Prostate gland (tissue), 2 donors: ENCODE data around the gene TTLL6. TPM values are rescaled to one million over a fixed set of nuclear protein-coding genes. Genes with fewer than 3 reads are reported as not detected.

Source experiments
- DNase-seq: peaks from one replicate; pipeline ENCODE4 v3.0.0-alpha.2; 2019; ENCODE audit warnings: low spot score
- H3K27ac ChIP-seq, 2 donors: fragments of 200-600 bp; sonication (generic); 2 replicates each; pipeline ENCODE4 v1.5.1; 2017 to 2019
- H3K27me3 ChIP-seq: fragments of 200-600 bp; sonication (generic); replicated peaks from 2 replicates; pipeline ENCODE4 v1.5.1; 2019; ENCODE audit not compliant: insufficient read depth
- H3K36me3 ChIP-seq, 2 donors: fragments of 200-600 bp; sonication (generic); 1 replicate in 1 of 2; 2 replicates in 1 of 2; pipeline versions ENCODE4 v1.5.1 to v1.8.1; 2017 to 2019
- H3K4me1 ChIP-seq: fragments of 200-600 bp; sonication (generic); replicated peaks from 2 replicates; pipeline ENCODE4 v1.5.1; 2019
- H3K4me3 ChIP-seq, 2 donors: fragments of 200-600 bp; sonication (generic); 2 replicates each; pipeline ENCODE4 v1.5.1; 2017 to 2019
- H3K9me3 ChIP-seq: fragments of 200-600 bp; sonication (generic); 2 replicates; pipeline ENCODE4 v1.5.1; 2017
- CTCF ChIP-seq, 4 experiments: fragments of 200-600 bp in 2 of 4; fragments of 450-650 bp in 2 of 4; sonication (generic) in 2 of 4; IDR thresholded peaks; 1 replicate in 3 of 4; 2 replicates in 1 of 4; pipeline ENCODE4 v1.5.1; 2016 to 2019; ENCODE audit warnings: antibody characterized with exemption in 4 of 4, mild to moderate bottlenecking in 2 of 4, moderate library complexity in 2 of 4
- POLR2A ChIP-seq: fragments of 450-650 bp; IDR thresholded peaks from one replicate; pipeline ENCODE4 v1.6.1; 2016; ENCODE audit warnings: antibody characterized with exemption, mild to moderate bottlenecking
- POLR2AphosphoS5 ChIP-seq: sonication (generic); formaldehyde crosslinking; IDR thresholded peaks from one replicate; pipeline ENCODE4 v1.6.1; 2017; ENCODE audit warnings: antibody characterized with exemption
- WGBS: methylation state at CpG from one replicate; pipeline ENCODE4 v1.1.5; 2018; 5-methylcytosine and 5-hydroxymethylcytosine counted together
- intact Hi-C: fragments of 100-400 bp; cut with DNase I; formaldehyde crosslinking; loops from one replicate; pipeline ENCODE4 v1.14.2; 2022
- total RNA-seq, 2 donors: library from RNA; depleted of rRNA; stranded (reverse); fragments of >200 nt; gene quantifications; one replicate each; pipeline ENCODE4 v1.1.0, GENCODE V29; 2016

TTLL6 gene
- total RNA-seq, 2 donors from 2014 or later = 0.23 to 4.0 TPM

GRCh38 chr17:48728232-48729231 lies 88.5 kb downstream of the TTLL6 start, which contains the start of gene HOXB13:
TSS of gene HOXB13 (minus strand) at chr17:48728750. CDS start at chr17:48728593, 157 bp downstream.
- no peaks in the 10 kb centered on the region for H3K9me3 ChIP-seq
- H3K27me3 ChIP-seq = no peaks in the 10 kb centered on the region
- peaks cover 17% of the 10 kb centered on the region for H3K4me1 ChIP-seq
- peak; percentile 95 for DNase-seq
- intact Hi-C loops = loop anchor here (5.0 to 10.0 kb wide), 2 partner anchors 64 to 156 kb away; no protein-coding TSS in a partner anchor
- TF ChIP-seq CTCF (IDR thresholded peaks at IDR 0.05) (peak in 3 of 4 experiments; percentile 52 to 93 (median 74)), POLR2AphosphoS5 (peak; percentile 78), POLR2A (peak; percentile 89)
- WGBS = 1% methylated on average over 40 of the region's 55 CpGs
- peak within 1 kb of the TSS; percentile 97 to 98 for H3K27ac ChIP-seq
- peak within 1 kb of the TSS; percentile 55 to 63 for H3K4me3 ChIP-seq
- H3K36me3 ChIP-seq = no peaks in the 10 kb centered on the region

GRCh38 chr17:48727415-48728175 lies 89.4 kb downstream of the TTLL6 start:
- TF ChIP-seq POLR2AphosphoS5 (no peak), POLR2A (no peak), CTCF (IDR thresholded peaks at IDR 0.05) (no peak)
- Histone ChIP-seq H3K36me3 (no peaks in the 10 kb centered on the region), H3K27me3 (no peaks in the 10 kb centered on the region), H3K9me3 (no peaks in the 10 kb centered on the region), H3K4me3 (peak overlapping the region; percentile 55 to 63), H3K4me1 (peaks cover 17% of the 10 kb centered on the region), H3K27ac (peak overlapping the region; percentile 97 to 98)
- DNase-seq = no peak
- WGBS = 13% methylated on average over 9 of the region's 9 CpGs
- intact Hi-C loops = loop anchor here (5.0 to 10.0 kb wide), 2 partner anchors 65 to 157 kb away; no protein-coding TSS in a partner anchor

- no peaks in the 10 kb centered on the region for H3K9me3 ChIP-seq
- peak overlapping the region; percentile 55 to 63 for H3K4me3 ChIP-seq
- peaks cover 15% of the 10 kb centered on the region for H3K4me1 ChIP-seq
- peak overlapping the region; percentile 97 to 98 for H3K27ac ChIP-seq
- peak; percentile 55 for DNase-seq
- intact Hi-C loops = loop anchor here (5.0 to 10.0 kb wide), 2 partner anchors 65 to 158 kb away; no protein-coding TSS in a partner anchor
- peak; percentile 8 for TF ChIP-seq POLR2A
- no peak for TF ChIP-seq CTCF (IDR thresholded peaks at IDR 0.05)
- peak; percentile 8 for TF ChIP-seq POLR2AphosphoS5
- no peaks in the 10 kb centered on the region for H3K36me3 ChIP-seq
- WGBS = 2% methylated on average over 20 of the region's 20 CpGs
- H3K27me3 ChIP-seq = no peaks in the 10 kb centered on the region
Measured at GRCh38 chr17:48726916-48727286, 90.1 kb downstream of the TTLL6 start.

GRCh38 chr17:48726114-48726915 lies 90.7 kb downstream of the TTLL6 start:
- H3K27me3 ChIP-seq = no peaks in the 10 kb centered on the region
- DNase-seq = no peak
- peak; percentile 13 for TF ChIP-seq POLR2A
- no peak for TF ChIP-seq CTCF (IDR thresholded peaks at IDR 0.05)
- no peak for TF ChIP-seq POLR2AphosphoS5
- WGBS = 5% methylated on average over 16 of the region's 20 CpGs
- H3K36me3 ChIP-seq = no peaks in the 10 kb centered on the region
- H3K4me3 ChIP-seq = peak overlapping the region; percentile 55 to 63
- intact Hi-C loops = loop anchor here (5.0 to 10.0 kb wide), 2 partner anchors 66 to 158 kb away; no protein-coding TSS in a partner anchor
- peaks cover 15% of the 10 kb centered on the region for H3K4me1 ChIP-seq
- no peaks in the 10 kb centered on the region for H3K9me3 ChIP-seq
- peak overlapping the region; percentile 97 to 98 for H3K27ac ChIP-seq
